SKM-1 (cell line): Measurements from ENCODE around the gene ZNF341.

ENCODE experiments used
- DNase-seq: peaks from one replicate; lab custom pipeline; 2025; ENCODE audit not compliant: unreplicated experiment; lab: John Stamatoyannopoulos, UW

ZNF341 gene

DNA sequence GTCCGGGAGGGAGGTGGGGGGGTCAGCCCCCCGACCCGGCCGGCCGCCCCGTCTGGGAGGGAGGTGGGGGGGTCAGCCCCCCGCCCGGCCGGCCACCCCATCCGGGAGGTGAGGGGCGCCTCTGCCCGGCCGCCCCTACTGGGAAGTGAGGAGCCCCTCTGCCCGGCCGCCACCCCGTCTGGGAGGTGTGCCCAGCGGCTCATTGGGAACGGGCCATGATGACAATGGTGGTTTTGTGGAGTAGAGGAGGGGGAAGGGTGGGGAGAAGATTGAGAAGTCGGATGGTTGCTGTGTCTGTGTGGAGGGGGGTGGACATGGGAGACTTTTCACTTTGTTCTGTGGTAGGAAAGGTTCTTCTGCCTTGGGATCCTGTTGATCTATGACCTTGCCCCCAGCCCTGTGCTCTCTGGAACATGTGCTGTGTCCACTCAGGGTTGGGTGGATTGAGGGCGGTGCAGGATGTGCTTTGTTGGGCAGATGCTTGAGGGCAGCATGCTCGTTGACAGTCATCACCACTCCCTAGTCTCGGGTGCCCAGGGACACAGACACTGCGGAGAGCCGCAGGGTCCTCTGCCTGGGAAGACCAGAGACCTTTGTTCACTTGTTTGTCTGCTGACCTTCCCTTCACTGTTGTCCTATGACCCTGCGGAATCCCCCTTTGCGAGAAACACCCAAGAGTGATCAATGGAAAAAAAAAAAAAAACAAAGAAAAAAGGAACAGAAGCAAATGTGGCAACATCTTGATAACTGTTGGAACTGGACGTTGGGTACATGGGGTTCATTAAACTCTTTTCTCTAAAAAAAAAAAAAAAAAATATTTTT lies 30.0 kb upstream of the ZNF341 start:
- DNase-seq, result no peak

- DNase-seq, result no peak
Observed at GRCh38 chr20:33702861-33703260, 28.9 kb upstream of the ZNF341 start.

DNA sequence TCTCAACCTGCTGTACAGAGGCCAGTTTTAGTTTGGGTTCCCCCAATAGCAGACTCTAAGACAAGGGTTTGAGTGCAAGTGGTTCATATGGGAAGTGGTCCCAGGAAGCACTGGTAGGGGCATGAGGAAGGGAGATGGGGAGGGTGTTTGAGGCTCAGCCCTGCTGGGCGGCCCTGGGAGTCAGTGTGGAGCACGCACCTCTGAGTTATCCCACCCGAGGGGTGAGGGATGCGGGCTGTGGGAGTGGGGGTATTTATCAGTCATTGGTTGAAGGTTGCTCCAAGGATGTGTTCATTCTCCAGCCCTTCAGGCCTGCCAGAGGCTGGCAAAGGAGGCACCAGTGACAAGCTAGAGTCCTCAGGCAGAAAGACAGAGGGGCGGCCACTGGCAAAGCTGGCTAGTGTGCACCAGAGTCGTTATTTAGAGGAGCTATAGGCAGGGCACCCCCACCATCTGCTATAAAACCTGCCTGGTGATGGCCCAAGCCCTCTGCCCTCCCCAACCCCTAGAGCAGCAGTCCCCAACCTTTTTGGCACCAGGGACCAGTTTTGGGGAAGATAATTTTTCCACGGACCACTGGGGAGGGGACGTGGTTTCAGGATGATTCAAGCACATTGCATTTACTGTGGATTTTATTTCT lies 28.2 kb upstream of the ZNF341 start:
- no peak for DNase-seq

GRCh38 chr20:33704197-33704924 lies 27.4 kb upstream of the ZNF341 start:
- DNase-seq, result no peak

- DNase-seq, result no peak
Observed at GRCh38 chr20:33707668-33708067, 24.1 kb upstream of the ZNF341 start.

DNA sequence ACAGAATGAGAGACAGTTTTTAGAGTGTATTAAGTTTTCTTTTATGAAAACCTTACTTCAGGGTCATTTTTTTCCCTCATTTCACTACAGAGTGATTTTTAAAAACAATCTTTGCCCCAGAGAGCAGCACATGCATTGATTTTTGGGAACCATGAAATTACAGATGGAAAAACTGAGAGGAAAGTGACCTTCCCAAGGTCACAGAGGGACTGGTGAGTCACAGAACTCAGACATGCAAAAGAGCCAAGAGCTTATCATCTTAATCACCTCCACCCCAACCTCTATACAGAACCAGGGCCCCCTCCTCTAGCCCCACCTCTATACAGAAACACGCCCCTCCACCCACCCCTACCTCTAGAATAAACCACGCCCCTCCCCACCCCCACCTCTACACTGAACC lies 22.4 kb upstream of the ZNF341 start:
- no peak for DNase-seq

DNA sequence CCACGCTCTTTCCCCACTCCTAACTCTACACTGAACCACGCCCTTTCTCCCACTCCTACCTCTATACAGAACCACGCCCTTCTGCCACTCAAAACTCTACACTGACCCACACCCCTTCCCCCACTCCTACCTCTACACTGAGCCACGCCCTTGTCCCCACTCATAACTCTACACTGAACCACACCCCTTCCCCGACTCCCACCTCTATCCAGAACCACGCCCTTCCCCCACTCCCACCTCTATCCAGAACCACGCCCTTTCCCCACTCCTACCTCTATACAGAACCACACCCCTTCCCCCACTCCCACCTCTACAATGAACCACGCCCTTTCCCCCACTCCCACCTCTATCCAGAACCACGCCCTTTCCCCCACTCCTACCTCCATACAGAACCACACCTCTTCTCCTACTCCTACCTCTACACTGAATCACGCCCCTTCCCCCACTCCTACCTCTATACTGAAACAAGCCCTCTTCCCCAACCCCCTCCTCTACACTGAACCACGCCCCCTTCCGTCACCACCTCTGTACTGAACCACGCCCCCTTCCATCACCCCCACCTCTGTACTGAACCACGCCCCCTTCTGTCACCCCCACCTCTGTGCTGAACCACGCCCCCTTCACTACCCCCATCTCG lies 21.8 kb upstream of the ZNF341 start:
- DNase-seq, result no peak

DNA sequence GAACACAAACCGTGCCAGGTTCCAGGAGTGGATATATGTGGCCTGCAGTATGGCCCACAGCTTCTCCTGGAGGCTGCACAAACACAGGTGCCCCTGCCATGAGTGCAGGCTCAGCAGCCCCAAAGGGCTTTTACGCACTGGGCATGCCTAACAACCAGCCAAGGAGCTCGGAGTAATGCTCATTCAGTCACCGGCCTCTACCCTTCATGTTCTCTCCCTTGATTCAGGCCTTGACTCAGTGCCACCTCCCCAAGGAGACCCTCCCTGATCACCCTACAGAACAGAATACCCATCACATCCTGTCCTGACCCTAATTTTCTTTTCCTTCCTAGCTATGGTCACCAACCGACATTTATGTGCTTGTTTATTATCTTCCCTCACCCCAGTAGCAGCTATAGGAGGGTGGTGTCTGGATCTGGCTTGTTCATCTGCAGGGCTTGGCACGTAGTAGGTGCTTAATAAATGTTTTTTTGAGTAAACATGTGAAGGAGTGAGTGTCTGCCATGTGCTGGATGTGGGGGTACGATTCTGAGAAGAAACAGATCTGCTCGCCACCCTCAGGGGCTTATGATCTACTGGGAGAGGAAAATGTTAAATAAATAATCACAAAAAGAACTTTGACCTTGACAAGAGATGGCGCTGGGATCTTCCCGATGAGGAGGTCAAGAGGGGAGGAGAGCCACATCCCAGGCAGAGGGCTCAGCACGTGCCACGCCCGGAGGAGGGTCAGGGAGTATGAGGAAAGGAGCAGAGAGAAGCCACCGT lies 20.9 kb upstream of the ZNF341 start:
- no peak for DNase-seq

- no peak for DNase-seq
Observed at GRCh38 chr20:33711446-33711738, 20.4 kb upstream of the ZNF341 start.

DNA sequence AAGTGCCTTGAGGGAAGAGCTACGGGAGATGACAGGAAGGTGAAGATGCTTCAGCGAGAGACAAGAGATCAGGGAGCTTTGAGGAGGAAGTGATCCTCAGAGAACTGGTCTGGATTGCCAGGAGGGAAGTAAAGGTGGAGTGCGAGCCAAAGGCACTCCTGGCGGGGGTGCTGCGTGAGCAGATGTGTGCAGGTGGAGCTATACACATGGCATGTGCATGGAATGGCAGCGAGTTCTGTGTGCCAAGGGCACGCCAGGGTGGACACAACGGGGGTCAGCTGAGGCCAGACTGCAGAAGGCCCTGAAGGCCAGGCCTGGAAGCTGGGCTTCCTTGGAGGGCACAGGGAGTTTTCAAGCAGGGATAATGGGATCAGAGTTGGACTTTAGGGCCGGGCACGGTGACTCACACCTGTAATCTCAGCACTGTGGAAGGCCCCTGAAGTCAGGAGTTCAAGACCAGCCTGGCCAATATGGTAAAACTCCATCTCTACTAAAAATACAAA lies 17.9 kb upstream of the ZNF341 start:
- DNase-seq, result no peak

DNA sequence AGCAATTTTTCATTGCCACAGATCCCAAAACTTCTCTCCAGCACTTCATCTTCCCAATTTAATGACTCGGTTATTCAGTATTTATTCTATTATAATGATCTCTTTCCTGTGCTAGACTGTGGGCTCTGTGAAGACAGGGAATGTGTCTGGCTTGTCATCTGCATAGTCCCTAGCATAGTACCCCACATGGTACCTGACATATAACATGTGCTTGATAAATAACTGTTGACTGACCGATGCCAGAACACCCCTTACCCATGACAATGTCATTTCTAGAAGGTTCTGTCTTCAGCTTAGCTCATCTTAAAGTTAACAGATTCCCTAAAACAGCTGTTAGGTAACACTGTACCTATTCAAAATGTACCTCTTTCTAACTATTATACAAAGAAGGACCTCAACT lies 15.3 kb upstream of the ZNF341 start:
- no peak for DNase-seq

- no peak for DNase-seq
Observed at GRCh38 chr20:33719277-33719988, 12.4 kb upstream of the ZNF341 start.

DNA sequence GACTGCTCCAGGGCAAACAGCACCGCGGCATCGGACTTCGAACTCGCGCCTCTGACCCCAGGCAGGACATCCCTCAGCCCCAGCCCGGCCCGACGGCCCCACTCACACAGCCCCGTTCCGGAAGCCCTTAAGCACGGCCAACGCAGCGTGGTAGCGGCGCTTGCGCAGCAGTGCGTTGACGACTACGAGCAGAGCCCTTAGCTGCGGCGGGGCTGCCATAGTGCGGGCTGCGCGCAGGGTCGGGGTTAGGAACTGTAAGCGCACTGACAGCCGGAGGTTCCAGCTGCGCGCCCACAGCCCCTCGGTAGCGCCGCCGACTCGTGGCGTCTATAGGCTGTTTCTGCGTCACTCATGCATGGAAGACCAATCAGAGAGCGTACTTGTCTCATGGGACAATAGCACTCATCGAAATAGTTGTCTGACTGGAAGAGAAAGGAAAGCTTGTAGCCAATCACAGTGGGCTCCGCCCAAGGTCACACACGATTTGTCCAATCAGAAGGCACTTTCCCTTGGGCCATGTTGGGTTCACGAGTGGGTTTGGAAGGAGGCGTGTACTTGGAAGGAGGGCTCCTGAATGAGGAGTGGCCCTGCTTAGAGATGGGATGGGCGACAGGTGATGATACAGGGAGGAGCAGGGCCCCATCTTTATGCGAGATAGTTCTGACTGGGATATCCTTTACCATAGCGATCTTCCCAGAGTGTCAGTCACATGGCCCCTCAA lies 11.6 kb upstream of the ZNF341 start, which contains the start of gene PXMP4:
TSS of gene PXMP4 (minus strand) at position 322 of the 721 bp plus-strand sequence. CDS start at position 219, 103 bp downstream.
- peak; percentile 96 for DNase-seq

DNA sequence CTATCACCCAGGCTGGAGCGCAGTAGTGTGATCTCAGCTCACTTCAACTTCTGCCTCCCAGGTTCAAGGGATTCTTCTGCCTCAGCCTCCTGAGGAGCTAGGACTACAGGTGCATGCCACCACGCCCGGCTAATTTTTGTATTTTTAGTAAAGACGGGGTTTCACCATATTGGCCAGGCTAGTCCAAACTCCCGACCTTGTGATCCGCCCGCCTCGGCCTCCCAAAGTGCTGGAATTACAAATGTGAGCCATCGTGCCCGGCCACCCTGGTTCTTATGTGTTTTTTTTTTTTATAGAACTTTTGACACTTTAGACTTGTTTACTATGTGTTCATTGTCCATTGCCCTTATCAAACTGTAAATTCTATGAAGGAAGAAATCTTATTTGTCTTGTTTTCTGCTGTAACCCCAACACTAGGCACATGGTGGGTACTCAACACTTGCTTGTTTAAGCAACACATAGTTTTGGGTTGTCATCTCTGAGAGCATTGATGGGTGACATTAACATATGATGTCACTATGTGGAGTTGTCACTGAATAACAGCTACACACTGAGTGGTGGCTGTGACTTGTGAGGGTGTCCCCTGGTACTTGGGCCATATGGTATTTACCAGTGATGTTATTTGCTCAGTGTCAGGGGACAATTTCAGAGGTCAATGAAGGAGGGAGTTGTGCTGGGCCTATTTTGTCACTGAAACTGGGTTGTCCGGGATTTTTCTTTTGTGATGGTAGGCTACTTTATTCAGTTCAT lies 10.2 kb upstream of the ZNF341 start:
- DNase-seq, result no peak

- peak; percentile 90 for DNase-seq
Observed at GRCh38 chr20:33724439-33725094, 7.2 kb upstream of the ZNF341 start.

DNA sequence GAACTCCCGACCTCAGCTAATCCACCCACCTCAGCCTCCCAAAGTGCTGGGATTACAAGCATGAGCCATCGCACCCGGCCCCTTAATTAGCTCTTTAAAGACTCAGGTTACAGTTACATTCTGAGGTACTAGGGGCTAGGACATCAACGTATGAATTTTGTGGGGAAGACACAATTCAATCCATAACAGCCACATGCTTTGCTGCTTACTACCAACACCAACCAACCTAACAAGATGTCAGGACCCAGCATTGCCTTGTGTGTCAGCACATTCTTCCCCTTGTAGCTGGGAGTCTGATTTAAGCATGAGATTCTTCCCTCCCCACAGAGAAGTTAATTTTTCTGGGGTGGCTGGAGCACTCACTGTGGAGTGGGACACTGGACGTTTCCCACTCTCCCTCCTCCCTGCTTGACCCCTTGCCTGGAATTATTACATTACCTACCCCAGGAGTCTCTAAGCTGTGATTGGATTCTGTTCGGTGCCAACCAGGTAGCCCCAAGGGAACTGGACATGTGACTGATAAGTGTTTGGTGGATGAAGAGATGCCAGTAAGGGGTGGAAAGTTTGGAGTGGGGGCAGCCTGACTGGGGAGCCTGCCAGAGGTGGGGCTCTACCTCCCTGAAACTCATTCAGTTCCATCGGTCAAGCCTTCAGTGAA lies 6.1 kb upstream of the ZNF341 start:
- DNase-seq, result no peak

- no peak for DNase-seq
Observed at GRCh38 chr20:33727115-33727479, 4.7 kb upstream of the ZNF341 start.

- DNase-seq, result no peak
Observed at GRCh38 chr20:33727806-33728205, 4.0 kb upstream of the ZNF341 start.
